Prostate gland (tissue), 2 donors: ENCODE data around the gene PDXP. TPM values are rescaled to one million over a fixed set of nuclear protein-coding genes. Genes with fewer than 3 reads are reported as not detected.
A peak's percentile ranks its signal among the peaks of the same experiment; 100 is the strongest.

ENCODE experiments used
- DNase-seq: peaks from one replicate; pipeline ENCODE4 v3.0.0-alpha.2; 2019; ENCODE audit warnings: low spot score
- H3K27ac ChIP-seq, 2 donors: fragments of 200-600 bp; sonication (generic); 2 replicates each; pipeline ENCODE4 v1.5.1; 2017 to 2019
- H3K27me3 ChIP-seq: fragments of 200-600 bp; sonication (generic); replicated peaks from 2 replicates; pipeline ENCODE4 v1.5.1; 2019; ENCODE audit not compliant: insufficient read depth
- H3K36me3 ChIP-seq, 2 donors: fragments of 200-600 bp; sonication (generic); 1 replicate in 1 of 2; 2 replicates in 1 of 2; pipeline versions ENCODE4 v1.5.1 to v1.8.1; 2017 to 2019
- H3K4me1 ChIP-seq: fragments of 200-600 bp; sonication (generic); replicated peaks from 2 replicates; pipeline ENCODE4 v1.5.1; 2019
- H3K4me3 ChIP-seq, 2 donors: fragments of 200-600 bp; sonication (generic); 2 replicates each; pipeline ENCODE4 v1.5.1; 2017 to 2019
- H3K9me3 ChIP-seq: fragments of 200-600 bp; sonication (generic); 2 replicates; pipeline ENCODE4 v1.5.1; 2017
- POLR2A ChIP-seq: fragments of 450-650 bp; IDR thresholded peaks from one replicate; pipeline ENCODE4 v1.6.1; 2016; ENCODE audit warnings: antibody characterized with exemption, mild to moderate bottlenecking
- POLR2AphosphoS5 ChIP-seq: sonication (generic); formaldehyde crosslinking; IDR thresholded peaks from one replicate; pipeline ENCODE4 v1.6.1; 2017; ENCODE audit warnings: antibody characterized with exemption
- WGBS: methylation state at CpG from one replicate; pipeline ENCODE4 v1.1.5; 2018; 5-methylcytosine and 5-hydroxymethylcytosine counted together
- intact Hi-C: fragments of 100-400 bp; cut with DNase I; formaldehyde crosslinking; loops from one replicate; pipeline ENCODE4 v1.14.2; 2022
- total RNA-seq, 2 donors: library from RNA; depleted of rRNA; stranded (reverse); fragments of >200 nt; gene quantifications; one replicate each; pipeline ENCODE4 v1.1.0, GENCODE V29; 2016
- TF ChIP-seq, protein P1 (sequence below), 4 experiments: fragments of 200-600 bp in 2 of 4; fragments of 450-650 bp in 2 of 4; sonication (generic) in 2 of 4; IDR thresholded peaks; 1 replicate in 3 of 4; 2 replicates in 1 of 4; pipeline ENCODE4 v1.5.1; 2016 to 2019; ENCODE audit warnings: antibody characterized with exemption in 4 of 4, mild to moderate bottlenecking in 2 of 4, moderate library complexity in 2 of 4

PDXP gene
- total RNA-seq, 2 donors from 2014 or later = 12.9 to 87.8 TPM

DNA sequence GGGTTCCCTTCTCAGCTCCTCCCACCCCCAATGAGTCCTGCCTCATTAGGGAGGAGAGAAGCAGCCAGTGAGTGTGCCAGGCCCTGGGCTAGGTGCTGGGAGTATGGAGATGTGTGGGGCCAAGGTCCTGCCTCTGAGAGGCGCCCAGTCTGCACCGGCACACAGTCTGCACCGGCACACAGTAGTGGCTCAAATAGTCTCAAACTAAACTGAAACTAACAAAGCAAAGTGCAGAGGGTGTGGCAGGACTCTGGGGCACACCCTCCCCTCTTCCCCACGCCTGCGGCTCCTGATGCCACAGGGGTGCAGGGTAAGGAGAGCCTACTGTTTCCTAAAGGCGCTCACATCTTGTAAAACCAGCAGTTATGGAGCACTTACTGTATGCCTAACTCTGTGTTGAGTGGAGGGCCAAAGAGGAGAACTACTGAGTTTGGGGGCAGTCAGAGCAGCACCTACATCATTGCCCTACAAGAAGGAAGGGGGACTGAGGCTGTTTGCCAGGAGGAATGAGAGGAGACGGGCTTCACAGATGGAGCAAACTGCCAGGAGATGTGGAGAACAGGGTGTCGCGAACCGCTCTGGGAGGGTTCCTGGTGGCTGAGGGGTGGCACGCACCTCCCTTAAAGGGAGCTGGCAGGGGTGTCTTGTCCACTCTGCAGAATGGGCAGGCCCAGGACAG, 20.0 kb upstream of the PDXP start:
- H3K27ac ChIP-seq = peak overlapping the region; percentile 73 to 80

DNA sequence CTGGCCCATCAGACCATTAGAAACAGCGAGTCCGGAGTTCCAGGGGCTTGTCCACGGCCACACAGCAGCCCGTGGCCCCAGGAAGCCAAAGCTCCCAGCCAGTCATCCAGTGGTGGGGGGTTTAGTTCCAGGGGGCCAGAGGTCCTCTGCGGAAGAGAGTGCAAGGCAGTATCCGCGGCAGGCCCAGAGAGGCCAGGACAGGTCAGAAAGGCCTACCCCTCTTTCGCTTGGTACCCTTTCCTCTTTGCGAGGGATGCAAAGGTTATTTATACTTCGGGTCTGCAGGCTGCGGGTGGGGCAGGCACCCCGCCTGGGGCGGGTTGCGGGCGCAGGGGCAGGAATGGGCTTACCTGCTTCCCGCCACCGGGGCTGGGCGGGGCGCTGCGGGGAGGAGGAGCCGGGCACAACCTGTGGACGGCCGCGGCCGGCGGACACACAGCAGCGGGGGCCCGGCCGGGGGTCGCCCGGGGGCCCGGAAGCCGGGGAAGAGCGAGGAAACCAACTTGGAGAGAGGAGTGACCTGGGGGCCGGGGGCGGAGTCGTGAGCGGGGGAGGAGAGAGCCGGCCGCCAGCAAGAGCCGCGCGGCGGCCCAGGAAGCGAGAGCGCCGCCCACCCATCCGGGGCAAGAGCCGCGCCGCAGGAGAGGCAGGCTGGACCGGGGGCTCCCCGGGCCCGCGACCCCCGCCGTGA, 19.3 kb upstream of the PDXP start, which contains the start of gene SH3BP1:
Gene SH3BP1, plus strand, starts transcription at position 600 of the 691 bp plus-strand sequence. CDS start 119 bp downstream, outside the sequence.
- DNase-seq = no peak
- Histone ChIP-seq H3K27me3 (no peaks in the 10 kb centered on the region), H3K4me3 (peak within 1 kb of the TSS; percentile 57), H3K4me1 (no peaks in the 10 kb centered on the region), H3K36me3 (no peaks in the 10 kb centered on the region), H3K9me3 (no peaks in the 10 kb centered on the region), H3K27ac (peak within 1 kb of the TSS; percentile 73 to 80)
- 6% methylated on average over 39 of the region's 57 CpGs for WGBS
- intact Hi-C loops = no loop called here
- TF ChIP-seq, protein P1, sequence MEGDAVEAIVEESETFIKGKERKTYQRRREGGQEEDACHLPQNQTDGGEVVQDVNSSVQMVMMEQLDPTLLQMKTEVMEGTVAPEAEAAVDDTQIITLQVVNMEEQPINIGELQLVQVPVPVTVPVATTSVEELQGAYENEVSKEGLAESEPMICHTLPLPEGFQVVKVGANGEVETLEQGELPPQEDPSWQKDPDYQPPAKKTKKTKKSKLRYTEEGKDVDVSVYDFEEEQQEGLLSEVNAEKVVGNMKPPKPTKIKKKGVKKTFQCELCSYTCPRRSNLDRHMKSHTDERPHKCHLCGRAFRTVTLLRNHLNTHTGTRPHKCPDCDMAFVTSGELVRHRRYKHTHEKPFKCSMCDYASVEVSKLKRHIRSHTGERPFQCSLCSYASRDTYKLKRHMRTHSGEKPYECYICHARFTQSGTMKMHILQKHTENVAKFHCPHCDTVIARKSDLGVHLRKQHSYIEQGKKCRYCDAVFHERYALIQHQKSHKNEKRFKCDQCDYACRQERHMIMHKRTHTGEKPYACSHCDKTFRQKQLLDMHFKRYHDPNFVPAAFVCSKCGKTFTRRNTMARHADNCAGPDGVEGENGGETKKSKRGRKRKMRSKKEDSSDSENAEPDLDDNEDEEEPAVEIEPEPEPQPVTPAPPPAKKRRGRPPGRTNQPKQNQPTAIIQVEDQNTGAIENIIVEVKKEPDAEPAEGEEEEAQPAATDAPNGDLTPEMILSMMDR (IDR thresholded peaks at IDR 0.05) = peak in 1 of 4 experiments; percentile 20
- no peak for TF ChIP-seq POLR2AphosphoS5
- peak; percentile 60 for TF ChIP-seq POLR2A

More for the DNA sequence above, 20.0 kb upstream of the PDXP start:
- 50% methylated on average over 11 of the region's 11 CpGs for WGBS
- no peaks in the 10 kb centered on the region for H3K9me3 ChIP-seq
- TF ChIP-seq POLR2A = no peak
- TF ChIP-seq, protein P1 (IDR thresholded peaks at IDR 0.05) = no peak
- TF ChIP-seq POLR2AphosphoS5 = no peak
- DNase-seq = no peak
- no peaks in the 10 kb centered on the region for H3K4me1 ChIP-seq
- H3K27me3 ChIP-seq = no peaks in the 10 kb centered on the region
- intact Hi-C loops = no loop called here
- peak overlapping the region; percentile 57 for H3K4me3 ChIP-seq
- H3K36me3 ChIP-seq = no peaks in the 10 kb centered on the region

DNA sequence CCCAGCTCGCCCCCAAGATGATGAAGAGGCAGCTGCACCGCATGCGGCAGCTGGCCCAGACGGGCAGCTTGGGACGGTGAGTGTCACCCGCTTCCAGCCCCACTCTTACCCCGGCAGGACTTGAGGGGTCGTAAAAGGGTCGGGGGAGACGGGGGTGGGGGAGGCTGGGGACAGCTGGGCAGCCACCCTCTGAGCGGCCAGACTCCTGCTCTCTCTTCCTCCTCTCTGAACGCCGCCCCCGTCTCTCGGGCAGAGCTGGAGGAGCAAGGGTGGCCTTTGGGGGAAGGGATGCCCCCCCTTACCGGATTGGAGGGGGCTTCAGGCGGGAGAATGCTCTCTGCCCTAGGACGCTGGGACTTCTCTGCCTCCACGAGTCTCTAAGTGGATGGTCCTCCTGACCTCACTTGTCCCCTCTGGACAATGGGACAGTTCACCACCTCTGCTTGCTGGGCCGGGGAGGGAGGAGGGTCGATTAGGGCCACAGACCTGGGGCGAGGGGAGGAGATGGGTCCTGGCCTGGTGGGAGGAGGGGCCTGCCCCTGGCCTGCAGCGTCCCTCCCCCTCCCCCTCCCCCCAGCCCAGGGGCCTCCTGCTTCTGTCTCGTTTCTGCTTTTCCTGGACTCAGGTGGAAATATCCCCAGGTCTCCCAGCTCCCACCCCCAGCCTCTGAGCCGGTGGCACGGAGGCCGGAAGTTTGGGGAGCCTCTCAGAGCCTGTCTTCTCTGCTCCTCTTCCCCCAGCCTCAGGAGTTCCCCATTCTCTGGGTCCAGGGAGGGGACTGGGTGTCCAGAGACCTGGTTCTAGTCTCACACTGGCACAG, 18.5 kb upstream of the PDXP start:
- DNase-seq = no peak
- no peaks in the 10 kb centered on the region for H3K9me3 ChIP-seq
- 3% methylated on average over 25 of the region's 27 CpGs for WGBS
- H3K36me3 ChIP-seq = no peaks in the 10 kb centered on the region
- intact Hi-C loops = loop anchor here (5.0 kb wide), 2 partner anchors 37 to 152 kb away; partner anchors contain the start of gene LGALS1
- peak overlapping the region; percentile 73 to 80 for H3K27ac ChIP-seq
- H3K4me3 ChIP-seq = peak overlapping the region; percentile 57
- TF ChIP-seq POLR2A (no peak), POLR2AphosphoS5 (no peak)
- TF ChIP-seq, protein P1 (IDR thresholded peaks at IDR 0.05) = no peak
- no peaks in the 10 kb centered on the region for H3K27me3 ChIP-seq
- H3K4me1 ChIP-seq = no peaks in the 10 kb centered on the region

DNA sequence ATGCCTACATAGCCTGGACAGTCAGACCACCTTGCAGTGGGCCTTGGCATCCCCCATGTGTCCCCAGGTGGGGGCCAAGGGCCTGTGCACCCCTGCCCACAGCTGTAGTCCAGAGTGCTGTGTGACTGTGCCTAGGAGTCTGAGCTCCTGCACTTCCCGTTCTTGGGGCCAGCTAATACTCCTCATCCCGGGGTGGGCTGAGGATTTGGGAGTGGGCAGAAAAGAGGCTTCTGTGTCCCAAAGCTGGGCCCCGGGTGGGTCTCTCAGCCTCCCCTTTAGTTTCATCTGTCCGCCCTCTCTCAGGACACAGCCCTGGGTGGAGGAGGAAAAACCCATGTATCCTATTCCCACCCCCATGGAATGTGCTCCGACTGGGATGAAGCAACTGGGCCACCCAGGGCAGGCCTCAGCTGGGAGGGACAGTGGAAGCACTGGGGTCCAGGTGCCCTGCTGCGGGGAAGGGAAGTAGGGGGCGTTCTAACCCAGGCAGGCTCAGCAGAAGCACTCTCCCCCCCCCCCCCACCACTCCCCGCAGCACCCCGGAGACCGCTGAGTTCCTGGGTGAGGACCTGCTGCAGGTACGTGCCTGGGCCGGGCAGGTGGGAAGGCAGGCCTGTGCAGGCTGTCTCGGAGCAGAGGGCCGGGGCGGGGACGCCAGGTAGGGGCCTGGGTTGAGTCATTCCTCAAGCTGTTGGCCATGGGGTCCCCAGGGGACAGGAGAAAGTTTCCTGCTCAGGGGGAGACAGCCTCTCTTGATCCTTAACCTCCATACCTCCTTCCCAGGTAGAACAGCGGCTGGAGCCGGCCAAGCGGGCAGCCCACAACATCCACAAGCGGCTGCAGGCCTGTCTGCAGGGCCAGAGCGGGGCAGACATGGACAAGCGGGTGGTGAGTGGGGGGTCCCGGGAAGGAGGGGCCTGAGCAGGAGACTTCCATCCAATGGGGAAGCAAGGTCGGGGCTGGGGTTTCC, 17.6 kb upstream of the PDXP start:
- TF ChIP-seq, protein P1 (IDR thresholded peaks at IDR 0.05) = no peak
- Histone ChIP-seq H3K27me3 (no peaks in the 10 kb centered on the region), H3K27ac (peak overlapping the region; percentile 73 to 80), H3K36me3 (no peaks in the 10 kb centered on the region), H3K4me1 (no peaks in the 10 kb centered on the region), H3K9me3 (no peaks in the 10 kb centered on the region), H3K4me3 (peak overlapping the region; percentile 57)
- 45% methylated on average over 24 of the region's 24 CpGs for WGBS
- intact Hi-C loops = loop anchor here (5.0 kb wide), 2 partner anchors 36 to 151 kb away; partner anchors contain the start of gene LGALS1
- peak; percentile 42 for DNase-seq
